HG03196 (cell line): Measurements from ENCODE around the gene TMEM258.
A peak's percentile ranks its signal among the peaks of the same experiment; 100 is the strongest.

Experiments used
- ATAC-seq: cut with Tn5 transposase; IDR thresholded peaks from one replicate; pipeline ENCODE4 v1.9.1; 2021; ENCODE audit not compliant: unreplicated experiment

The TMEM258 gene

GRCh38 chr11:61826930-61827570 lies 34.7 kb upstream of the TMEM258 start:
- ATAC-seq: no peak

DNA sequence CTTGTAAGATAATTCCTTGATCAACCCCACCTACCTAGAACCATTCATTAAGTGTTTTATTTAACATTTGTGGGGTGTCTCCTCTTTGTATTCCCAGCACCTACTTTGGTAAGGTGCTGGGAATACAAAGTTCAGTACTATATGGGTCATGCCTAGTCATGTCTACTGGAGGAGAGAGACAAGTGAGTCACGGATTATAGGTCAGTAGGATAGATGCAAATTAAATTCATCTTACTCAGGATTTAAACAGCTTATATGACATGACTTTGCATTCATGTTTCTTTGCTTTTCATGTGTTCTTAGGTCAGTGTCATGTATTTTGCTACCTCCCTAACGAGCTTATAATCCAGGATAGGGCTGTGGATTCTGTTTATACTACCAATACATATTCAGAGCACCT lies 27.8 kb upstream of the TMEM258 start:
- ATAC-seq: no peak

DNA sequence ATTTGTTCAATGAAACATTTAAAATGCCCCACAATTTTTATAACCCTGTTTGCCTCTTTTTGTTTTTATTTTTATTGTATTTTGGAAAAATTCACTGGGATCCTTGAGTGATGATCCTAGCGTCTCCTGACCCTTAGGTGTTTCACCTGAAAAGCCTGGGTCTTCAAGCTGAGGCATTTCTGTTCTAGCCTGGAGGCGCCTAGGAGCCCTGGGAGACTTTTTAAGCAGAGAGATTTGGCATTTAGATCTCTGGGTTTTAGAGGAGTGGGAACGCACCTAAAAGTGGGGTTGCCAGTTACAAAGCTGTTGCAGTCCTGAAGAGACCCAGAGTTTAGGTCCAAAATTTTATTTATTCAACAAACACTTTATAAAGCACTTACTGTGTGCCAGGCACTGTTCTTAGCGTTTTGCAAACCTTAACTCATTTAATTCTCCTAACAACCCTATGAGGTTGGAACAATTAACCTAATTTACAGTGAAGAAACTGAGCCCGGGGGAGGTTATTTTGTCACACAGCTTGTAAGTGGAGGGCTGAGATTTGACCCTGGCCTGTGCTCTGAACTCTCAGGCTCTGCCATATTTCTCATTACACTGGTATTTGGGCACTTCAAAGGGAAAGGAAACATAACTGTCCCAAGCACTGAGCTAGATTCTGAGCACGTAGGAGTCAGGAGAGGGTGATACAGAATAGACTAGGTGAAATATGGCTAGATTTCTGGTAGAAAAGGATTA lies 25.2 kb upstream of the TMEM258 start:
- ATAC-seq: no peak

- peak; percentile 48 for ATAC-seq
Measured at GRCh38 chr11:61816736-61817455, 24.5 kb upstream of the TMEM258 start, which contains the start of gene FADS1. Gene FADS1, minus strand, starts transcription at chr11:61817003. Its CDS starts 74 bp downstream, at chr11:61816929.

DNA sequence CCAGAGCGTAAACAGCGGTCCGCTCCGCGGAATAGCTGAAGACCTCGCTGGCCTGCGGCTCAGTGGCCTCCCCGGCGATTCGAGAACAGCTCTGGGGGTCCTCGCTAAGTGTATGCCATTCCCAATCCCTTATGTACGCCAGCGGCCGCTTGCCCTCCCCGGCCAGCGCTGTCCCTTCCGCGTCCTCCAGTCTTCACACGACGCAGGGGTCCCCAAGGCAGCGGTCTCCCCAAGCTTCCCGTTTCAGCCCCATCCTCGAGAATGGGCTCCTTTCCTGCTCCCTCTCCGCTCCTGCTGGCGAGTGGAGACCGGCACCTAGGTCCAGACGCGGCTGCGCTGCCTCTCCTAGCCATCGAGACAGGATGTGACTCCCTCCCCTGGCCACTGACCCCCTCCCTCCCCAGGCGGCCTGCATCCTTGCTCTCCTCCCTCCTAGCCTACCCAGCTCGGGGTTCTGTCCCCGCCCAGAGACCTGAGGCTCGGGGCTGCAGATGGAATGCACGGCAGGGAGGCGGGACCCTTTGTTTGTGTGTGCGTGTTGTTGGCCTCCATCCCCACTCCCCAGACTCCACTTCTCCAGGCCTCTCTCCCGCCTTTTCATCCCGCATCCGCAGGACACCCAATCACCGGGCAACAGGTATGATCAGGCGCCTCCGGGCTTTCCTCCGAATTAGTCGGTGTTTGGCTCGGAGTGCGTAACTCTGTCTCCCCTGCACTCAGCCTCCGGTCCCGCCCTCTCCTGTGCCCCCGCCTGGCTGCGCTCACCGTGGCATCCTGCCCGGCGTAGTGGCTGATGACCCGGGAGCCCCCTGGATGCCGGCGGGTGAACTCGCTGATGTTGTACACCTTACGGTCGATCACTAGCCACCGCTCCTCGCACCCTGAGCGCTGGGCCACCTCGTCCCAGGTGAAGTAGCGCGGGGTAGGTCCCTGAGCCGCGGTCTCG lies 23.7 kb upstream of the TMEM258 start:
- ATAC-seq: peak; percentile 29

DNA sequence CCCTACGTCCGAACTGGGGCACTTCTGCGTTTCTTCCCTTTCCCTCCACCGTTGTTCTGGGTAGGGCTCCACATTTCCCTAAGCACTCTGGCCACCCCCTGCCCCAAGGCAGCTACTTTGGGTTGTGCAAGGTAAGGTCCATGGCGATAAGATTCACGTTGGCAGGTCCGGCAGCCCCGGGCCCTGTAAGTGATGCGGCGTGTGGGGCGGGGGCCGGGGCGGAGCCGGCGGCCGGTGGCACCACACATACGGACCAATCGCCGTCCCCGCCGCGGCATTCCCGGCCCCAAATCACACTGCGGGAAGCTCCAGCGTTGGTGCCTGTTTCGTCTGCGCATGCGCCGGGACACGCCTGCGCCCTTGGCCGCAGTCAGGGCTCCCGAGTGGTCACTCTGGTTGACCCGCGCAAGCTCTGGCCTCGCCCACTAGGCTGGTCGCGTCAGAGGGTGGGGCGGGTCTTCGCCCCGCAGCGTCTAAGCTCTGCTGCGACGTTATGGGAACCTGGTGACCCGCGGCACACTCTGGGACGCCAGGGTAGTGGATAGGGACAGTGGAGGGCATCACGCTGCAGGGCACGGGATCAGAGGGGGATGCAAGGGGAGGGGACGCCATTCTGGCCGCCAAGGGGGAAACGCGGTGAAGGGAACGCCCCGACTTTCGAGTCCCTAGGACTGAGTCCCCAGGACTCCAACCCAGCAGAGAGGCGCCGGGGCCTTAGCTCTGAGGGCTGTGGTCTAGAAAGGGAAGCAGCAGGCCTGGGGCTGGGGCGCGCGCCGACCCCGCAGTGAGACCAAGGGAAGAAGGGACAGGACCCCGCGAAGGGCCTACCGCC lies 22.8 kb upstream of the TMEM258 start:
- ATAC-seq: peak; percentile 48

DNA sequence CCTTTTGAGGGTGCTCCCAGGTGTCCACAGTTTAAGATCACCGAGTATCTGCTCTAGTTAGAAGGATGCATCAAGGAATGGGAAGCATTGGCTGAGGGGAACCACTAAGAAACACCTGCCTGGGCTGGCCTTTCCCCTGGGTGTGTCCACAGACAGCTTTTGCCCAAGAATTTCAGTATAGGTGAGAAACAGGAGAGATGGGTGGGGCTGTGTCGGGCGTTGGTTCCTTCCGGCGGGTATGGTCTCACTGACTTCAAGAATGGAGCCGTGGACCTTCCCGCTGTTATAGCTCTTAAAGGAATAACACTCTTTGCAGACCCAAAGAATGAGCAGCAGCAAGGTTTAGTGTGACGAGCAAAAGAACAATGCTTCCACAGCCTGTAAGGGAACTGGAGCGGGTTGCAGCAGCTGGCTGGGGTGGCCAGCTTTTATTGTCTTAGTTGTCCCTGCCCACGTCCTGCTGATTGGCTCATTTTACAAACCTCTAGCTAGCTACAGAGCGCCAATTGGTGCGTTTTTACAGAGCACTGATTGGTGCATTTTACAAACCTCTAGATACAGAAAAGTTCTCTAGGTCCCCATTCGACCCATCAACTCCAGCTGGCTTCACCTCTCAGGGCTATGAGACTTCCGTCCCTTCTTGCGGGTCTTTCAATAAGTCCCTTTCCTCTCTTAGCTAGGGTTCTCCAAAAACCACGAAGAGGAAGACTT lies 22.0 kb upstream of the TMEM258 start:
- ATAC-seq: no peak

DNA sequence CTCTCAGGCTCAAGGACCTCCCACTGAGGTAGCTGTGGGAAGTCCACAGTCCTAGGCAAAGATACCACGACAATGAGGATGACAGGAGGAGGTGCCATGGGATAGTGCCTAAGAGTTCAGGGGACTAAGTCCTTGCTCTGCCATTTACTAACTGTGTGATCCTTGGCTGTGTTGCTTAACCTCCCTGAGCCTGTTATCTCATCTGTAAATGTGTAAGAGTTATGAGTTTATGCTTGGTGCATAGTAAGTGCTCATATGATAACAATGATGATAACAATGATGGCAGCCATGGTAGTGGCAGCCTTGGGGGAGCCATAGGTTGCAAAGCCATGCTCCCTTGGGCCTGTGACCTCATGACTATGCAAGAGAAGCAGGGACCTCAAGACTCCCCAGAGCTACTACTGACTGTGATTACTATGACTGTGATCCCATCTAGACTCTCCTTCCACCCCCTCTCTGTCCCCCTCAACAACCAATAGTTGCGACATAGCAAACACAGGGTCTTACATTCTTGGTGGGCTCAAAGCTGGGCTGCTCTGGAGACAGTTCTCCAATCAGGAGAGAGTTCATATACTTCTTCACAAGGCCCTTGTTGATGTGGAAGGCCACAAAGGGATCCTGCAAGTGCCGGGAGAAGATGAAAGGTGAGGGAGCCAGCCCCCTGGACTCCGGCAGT lies 20.5 kb upstream of the TMEM258 start:
- ATAC-seq: no peak

DNA sequence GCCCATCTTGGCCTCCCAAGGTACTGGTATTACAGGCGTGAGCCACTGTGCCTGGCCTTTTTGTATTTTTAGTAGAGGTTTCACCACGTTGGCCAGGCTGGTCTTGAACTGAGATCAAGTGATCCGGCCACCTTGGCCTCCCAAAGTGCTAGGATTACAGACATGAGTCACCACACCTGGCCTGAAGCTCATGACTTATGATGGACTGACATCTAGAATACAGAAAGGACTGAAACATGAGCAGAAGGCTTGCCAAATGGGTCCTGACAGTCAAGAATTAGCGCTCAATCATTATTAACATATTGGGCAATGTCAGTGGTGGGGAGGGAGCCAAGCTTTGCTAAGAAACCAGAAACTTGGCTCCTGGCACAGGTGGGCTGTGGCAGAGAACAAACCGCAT lies 19.4 kb upstream of the TMEM258 start:
- ATAC-seq: no peak

DNA sequence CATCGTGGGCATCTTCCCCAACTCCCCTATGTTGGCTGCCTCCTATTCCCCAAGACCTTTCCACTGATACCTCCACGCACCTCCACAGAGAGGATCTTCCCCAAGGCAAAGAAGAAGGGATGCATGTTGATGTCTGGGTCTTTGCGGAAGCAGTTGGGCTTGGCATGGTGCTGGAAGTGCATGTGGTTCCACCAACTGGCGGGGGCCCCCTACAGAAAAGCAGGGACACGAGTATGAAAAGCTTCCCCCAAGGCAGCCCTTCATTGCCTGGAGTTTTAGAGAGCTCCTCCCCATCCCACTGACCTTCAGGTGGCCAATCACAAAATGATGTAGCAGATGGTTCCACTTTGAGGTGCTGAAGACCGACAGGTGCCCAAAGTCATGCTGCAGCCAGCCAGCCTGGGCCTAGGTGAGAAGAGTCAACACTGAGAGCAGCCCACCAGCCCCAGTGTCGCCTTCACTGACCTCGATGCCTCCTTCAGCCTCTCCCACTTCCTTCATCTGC lies 18.3 kb upstream of the TMEM258 start:
- no peak for ATAC-seq

GRCh38 chr11:61806785-61807184 lies 14.4 kb upstream of the TMEM258 start:
- no peak for ATAC-seq

GRCh38 chr11:61805146-61805545 lies 12.7 kb upstream of the TMEM258 start:
- ATAC-seq: no peak

- no peak for ATAC-seq
Measured at GRCh38 chr11:61803889-61804647, 11.7 kb upstream of the TMEM258 start.

DNA sequence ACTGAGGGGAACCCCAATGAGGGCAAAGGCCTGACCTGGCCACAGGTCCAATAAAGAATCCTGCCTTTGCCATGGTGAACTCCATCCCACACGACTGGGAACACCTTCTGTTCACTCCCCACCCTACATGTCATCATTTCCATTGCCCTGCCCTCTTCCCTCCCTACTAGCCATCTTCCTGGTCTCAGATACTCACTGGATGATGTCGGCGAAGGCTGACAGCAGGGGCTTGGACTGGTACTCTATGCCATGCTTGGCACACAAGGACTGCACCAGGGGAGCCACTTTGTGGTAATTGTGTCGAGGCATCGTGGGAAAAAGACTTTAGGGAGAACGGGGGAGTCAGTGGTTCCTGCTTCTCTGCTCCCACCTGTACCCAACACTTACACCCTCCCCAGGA lies 10.2 kb upstream of the TMEM258 start:
- ATAC-seq: no peak

GRCh38 chr11:61800331-61801281 lies 8.2 kb upstream of the TMEM258 start:
- ATAC-seq: no peak

- ATAC-seq: no peak
Measured at GRCh38 chr11:61799665-61800284, 7.4 kb upstream of the TMEM258 start.
